ENCODE measurements around the gene SPSB3.

The SPSB3 gene

DNA sequence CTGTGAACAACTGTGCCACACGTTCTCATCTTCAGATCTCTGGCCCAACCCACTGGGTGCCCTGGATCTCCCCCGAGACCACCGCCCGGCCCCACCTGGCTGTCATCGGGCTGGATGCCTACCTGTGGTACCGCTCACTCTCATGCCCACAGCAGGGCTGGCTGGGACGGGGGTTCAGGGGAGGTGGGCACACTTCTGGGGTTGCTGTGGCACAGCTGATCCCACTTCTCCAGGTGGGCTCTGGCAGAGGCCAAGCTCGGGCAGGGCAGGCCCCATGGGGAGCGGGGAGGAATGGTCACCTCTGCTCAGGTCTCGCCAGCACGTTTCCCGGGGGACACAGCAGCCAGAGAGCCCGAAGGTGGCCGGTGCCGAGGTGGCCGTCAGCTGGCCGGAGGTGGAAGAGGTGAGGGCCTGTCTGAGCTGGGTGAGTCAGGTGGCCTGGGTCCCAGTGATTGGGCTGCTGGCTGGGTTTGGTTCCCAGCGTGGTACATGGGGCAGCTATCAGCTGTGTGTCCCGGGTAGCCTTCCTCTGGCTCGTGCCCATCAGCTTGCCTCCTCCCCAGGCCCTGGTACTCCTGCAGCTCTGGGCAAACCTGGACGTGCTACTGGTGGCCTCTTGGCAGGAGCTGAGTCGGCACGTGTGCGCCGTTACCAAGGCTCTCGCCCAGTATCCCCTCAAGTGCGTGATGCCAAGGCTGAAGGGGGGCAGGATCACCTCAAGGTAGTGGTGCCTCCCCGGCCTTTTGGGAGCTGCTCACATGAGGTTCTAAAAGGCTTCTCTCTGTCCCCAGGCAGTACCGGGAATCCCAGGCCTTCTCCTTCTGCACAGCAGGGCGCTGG, 7.1 kb downstream of the SPSB3 start:
- no peak for DNase-seq (ENCODE audit: low read depth, low spot score)

DNA sequence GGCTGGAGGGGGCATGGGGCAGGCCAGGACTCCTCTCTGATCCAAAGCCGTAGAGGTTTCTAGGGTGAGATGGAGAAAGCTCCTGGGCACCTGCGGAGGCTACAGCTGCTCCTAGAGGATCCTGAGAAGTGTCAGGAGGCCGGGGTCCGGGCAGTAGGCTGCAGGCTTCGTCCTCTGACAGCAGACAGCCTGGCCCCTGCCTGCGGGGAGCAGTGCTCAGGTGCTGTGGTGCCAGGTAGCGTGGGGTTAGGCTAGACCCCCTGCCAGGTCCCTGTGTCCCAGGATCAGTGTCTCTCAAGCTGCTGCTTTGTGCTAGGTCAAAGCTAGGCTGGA, 8.0 kb downstream of the SPSB3 start:
- DNase-seq (ENCODE audit: low read depth, low spot score) = no peak

DNA sequence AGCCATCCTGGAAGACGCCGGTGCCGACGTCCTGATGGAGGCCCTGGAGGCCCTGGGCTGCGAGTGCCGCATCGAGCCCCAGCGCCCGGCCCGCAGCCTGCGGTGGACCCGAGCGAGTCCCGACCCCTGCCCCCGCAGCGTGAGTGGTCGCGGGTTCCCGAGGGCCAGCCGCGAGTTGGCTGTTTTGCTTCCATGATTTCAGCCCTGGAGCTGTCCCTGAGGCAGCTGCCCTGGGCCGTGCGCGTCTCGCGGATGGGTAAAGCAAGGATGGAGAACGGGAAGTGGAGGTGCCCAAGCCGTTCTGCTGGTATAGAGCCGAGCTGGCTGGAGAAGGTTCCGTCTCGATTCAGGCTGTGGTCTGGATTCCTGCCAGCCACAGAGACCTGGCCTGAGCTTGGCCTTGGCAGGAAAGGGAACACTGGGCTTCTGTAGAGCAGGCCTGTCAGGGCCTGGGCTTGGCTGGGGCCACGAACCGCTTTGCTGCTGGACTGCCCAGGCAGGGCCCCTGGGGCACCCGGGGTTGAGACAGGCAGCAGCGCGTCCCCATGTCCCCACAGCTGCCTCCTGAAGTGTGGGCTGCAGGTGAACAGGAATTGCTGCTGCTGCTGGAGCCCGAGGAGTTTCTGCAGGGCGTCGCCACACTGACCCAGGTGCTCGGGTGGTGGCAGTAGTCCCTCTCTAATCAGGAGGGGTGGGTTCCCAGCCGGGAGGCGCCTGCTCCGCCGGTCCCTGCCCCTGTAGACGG, 8.5 kb downstream of the SPSB3 start:
- no peak for DNase-seq (ENCODE audit: low read depth, low spot score)

DNA sequence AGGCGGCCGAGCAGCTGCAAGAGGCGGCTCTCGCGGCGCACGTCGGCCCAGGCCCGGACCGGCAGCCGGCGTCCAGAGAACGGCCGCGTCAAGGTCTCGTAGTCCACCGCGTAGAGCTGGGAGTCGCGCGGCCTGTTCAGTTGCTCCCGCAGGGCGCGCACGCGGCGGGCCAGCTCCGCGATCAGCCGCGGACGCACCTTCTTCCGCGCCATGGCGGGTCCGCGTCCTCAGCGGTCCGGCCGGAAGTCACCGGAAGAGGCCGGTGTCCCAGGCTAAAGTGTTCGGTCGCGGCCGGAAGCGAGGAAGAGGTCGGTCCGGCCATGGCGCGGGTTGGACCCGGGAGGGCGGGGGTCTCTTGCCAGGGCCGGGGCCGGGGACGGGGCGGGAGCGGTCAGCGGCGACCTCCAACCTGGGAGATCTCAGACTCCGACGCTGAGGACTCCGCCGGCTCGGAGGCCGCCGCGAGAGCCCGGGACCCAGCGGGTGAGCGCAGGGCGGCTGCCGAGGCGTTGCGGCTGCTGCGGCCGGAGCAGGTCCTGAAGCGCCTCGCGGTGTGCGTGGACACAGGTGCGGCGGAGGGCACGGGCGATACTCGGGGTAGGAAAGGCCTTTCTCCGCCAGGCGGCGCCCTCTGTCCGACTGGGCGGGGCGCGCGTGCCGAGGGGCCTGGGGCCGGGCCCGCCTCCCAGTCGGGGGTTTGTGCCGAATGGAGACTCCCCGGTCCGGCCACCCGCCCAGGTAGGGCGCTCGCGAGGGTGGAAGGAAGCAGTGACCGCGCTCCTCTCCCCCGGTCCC, 9.3 kb downstream of the SPSB3 start, which contains the start of gene MRPS34:
Gene MRPS34, minus strand, starts transcription at position 227 of the 795 bp plus-strand sequence. Its CDS starts 15 bp downstream, at position 212.
- peak; percentile 50 for DNase-seq (ENCODE audit: low read depth, low spot score)

DNA sequence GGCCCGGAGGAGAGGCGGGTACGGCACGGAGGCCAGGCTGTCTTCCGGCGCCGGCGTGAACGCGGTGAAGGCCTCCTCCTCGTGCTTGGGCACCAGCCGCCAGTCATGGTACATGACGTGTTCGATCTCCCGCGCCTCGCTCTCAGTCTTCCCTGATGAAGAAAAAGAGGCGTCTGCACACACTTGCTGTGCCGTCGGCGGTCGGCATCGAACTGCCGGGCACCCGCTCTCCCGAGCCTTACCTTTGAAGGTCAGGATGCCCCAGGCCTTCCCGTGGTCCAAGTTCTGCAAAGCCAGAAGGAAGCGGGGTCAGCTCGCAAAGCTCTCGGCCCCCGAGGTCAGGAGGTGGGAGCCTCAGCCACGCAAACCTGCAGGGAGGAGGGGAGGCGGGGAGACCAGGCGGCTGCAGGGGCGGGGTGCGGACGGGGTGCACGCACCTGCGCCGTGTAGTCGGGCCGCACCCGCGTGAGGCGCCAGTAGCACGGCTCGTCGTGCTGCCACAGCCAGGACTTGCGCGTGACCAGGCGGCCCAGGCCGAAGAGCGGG, 9.9 kb downstream of the SPSB3 start, which contains the start of gene EME2:
Gene EME2, plus strand, starts transcription at position 449 of the 546 bp plus-strand sequence. CDS start 418 bp downstream, outside the sequence.
- DNase-seq (ENCODE audit: low read depth, low spot score) = no peak

DNA sequence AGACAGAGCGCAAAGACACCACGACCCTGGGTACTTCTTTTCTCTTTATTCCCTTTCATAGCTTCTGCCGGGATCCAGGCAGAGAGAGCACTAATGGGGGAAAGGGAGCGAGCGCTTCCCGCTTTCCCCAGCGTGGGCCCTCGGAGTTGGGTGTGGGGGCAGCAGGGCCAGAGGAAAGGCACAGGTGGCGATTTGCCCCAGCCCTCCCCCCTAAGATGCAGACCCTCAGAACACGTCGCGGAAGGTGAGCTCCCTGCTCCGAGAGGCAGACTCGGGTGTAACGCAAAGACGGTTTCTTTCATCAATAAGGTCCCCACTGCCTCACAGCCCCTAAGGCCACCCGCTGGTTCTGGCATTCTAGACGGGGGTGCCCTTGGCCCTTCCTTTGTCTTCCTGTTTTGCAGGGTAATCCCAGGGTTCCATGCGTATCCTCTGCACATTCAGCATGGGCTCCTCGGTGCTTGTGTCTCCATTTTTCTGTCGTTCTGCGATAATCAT, 10.5 kb downstream of the SPSB3 start:
- DNase-seq (ENCODE audit: low read depth, low spot score) = no peak

DNA sequence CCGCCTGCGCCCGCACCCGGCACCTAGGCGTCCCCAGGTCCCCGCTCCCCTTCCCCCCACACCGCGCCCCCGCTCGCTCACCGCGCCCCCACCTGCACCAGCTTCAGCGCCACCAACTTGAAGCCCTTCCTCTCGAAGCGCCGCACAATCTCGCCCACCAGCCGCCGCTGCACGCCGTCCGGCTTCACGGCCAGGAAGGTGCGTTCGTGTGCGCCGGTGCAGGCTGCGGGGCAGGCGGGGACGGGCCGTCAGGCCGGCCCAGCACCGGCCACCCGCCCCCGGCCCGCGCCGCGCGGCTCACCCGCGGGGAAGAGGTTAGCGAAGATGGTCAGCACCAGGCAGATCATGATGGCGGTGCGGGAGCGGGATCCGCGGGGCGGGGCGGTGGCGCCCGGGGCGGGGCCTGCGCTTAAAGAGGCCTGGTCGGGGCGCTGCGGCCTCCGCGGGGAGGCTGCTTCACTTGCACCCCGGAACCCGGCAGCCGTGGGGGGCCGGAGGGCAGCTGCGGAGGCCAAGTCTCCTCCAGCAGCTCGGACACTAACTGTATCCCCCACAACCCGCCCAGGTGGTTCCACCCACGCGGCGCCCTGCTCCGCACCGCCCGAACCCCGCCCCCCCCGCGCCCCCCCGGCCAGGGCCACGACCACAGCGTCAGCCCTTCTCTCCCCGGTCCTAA, 11.0 kb downstream of the SPSB3 start, which contains the start of gene NME3:
Gene NME3, minus strand, starts transcription at position 356 of the 676 bp plus-strand sequence. Its CDS starts 9 bp downstream, at position 347.
- peak; percentile 47 for DNase-seq (ENCODE audit: low read depth, low spot score)

DNA sequence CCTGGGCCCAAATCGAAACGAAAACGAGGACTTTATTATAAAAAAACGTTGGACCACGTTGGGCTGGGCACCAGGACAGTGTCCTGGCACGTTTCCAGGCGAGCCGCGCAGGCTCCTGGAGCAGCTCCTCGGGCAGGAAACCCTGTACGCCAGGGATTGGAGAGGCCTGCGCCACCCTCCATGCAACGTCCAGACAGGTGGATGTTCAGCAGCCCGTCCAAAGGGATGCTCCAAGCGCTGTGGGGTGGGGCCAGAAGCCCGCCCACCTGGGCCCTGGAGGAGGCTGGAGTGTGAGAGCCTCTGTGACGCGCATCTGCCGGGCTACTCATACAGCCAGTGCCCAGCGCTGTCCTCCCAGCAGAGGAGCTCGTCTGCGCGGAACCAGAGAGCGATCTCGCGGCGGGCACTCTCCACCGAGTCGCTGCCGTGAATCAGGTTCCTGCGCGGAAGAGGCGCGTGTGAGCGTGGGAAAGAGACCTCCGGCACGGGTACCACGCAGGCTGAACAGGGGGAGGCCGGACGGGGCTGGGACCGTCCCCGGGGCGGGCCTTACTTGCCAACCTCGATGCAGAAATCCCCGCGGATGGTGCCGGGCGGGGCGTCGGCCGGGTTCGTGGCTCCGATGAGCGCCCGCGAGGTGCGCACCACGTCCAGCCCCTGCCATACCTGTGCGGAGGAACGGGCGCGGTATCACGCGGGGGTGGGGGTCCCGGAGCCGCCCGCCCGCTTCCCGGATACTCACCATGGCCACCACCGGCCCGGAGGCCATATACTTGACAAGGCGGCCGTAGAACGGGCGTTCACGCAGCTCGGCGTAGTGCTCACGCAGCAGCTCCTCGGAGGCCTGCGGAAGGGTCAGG, 11.8 kb downstream of the SPSB3 start:
- DNase-seq (ENCODE audit: low read depth, low spot score) = no peak

DNA sequence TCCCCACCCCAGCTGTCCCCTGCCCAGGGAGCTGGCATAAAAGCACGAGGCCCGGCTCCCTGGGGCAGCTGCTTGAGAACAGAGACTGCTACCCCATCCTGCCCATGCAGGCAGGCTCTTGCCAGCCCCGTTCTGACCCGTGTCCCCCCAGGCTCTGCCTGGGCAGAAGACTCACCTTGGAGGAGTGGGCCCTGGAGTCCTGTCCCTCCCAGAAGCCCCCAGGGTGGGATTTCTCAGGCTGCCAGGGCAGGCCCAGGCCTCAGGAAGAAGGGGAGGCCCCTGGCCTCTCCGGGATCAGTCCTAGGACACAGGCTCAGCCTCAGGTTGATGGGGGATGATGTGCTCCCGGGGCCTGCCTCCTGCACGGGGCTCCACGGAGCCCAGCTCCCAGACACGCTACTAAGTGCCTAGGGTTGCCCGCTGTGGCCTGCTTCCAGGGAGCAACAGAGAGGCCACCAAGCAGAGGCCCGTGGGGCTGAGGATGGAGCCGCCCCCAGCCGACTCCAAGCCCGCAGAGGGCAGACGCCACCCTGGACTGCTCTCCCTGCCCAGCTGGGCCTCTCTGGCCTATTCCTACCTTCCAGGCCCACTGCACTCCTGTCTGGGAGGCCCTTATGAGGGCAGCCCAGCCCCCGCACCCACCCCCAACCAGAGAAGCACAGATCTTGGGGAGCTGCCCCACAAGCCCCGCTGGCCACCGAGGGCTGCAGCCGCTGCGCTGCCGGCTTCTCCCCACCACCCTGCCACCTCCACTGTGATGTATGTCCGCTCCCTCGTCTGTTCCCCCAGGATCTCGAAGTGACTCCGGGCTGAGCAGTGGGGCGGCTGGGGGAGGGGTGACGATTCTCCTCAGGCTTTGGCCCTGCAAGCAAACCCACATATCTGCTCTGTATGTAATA, 12.7 kb downstream of the SPSB3 start:
- DNase-seq (ENCODE audit: low read depth, low spot score) = no peak

DNA sequence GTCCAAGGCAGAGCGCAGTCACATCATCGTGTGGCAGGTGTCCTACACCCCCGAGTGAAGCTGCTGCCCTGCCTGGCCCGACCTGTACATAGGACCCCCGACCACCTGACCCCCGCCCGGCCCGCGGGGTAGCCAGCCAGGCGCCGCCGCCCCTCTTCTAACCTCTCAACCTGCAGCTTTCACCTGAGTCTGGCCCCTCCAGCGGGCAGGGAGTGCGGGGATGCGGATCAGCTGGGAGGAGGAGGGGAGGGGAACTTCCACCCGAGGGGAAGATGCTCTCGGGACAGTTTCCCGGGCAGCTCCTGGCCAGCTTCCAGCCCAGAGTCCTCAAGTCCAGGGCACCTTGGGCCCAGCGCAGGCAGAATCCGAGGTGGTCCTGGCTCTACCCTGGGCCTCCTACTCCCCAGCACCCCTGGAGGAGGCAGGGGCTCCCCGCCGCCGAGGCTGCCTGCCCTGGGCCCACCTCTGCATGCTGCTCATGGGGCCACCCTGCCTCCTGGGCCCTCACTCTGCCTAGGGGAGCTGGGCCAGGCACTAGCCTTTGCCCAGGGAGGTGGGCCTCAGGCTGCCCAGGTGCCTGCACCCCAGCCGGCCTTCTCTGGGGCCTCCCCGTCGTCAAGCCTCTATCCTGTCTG, 13.5 kb downstream of the SPSB3 start:
- DNase-seq (ENCODE audit: low read depth, low spot score) = no peak

DNA sequence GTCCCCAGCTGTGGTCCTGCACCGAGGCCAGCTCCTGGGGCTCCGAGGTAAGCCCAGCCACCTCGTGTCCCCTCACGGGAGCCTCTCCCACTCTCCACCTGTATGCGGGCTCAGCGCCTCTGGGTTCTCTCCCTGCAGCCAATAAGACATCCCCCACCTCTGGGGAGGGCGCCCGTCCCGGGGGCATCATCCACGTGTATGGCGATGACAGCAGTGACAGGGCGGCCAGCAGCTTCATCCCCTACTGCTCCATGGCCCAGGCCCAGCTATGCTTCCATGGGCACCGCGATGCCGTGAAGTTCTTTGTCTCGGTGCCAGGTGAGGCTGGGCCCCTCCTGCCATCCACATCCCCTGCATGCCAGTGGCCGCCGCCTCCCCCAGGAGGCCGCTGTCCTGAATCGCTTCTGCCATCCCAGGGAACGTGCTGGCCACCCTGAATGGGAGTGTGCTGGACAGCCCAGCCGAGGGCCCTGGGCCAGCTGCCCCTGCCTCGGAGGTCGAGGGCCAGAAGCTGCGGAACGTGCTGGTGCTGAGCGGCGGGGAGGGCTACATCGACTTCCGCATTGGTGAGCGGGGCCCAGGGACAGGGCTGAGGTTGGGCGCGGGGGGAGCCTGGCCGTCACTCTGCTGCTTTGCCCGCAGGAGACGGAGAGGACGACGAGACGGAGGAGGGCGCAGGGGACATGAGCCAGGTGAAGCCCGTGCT, 14.2 kb downstream of the SPSB3 start:
- DNase-seq (ENCODE audit: low read depth, low spot score) = no peak

DNA sequence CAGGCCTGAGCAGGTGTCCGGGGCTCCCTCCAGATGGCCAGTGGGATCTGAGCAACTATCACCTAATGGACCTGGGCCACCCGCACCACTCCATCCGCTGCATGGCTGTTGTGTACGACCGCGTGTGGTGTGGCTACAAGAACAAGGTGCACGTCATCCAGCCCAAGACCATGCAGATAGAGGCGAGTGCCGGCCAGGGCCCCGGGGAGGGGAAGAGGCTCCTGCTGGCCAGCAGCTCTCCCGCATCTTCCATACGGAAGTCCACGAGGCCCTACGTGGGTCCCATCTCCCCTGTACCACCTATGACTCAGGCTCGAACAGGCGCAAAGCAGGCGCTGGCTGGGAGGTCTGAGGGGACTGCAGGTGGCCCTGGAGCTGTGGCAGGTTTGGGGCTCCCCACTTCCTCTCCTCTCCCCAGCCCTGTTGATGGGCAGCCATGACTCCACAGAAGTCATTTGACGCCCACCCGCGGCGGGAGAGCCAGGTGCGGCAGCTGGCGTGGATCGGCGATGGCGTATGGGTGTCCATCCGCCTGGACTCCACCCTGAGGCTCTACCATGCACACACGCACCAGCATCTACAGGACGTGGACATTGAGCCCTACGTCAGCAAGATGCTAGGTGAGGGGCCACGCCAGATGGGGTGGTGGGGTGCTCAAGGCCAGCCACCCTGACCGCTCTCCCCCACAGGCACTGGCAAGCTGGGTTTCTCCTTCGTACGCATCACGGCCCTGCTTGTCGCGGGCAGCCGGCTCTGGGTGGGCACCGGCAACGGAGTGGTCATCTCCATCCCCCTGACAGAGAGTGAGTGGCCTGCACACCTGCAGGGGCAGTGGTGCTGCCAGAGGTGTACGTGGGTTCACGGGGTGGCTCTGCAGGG, 15.0 kb downstream of the SPSB3 start:
- no peak for DNase-seq (ENCODE audit: low read depth, low spot score)

DNA sequence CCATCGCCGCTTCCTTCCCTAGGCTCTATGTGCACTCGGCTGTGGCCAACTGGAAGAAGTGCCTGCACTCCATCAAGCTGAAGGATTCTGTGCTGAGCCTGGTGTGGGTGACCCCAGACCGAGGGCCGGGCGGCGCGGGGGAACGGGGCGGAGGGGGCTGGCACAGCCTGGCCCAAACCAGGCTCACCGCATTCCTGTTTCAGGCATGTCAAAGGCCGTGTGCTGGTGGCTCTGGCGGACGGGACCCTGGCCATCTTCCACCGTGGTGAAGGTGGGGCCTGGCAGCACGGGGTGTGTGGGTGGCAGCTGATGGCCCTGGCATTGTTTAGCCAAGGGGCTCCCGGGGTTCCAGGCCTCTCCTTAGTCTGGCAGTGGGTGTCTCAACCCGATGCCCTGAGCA, 15.7 kb downstream of the SPSB3 start:
- DNase-seq (ENCODE audit: low read depth, low spot score) = no peak

DNA sequence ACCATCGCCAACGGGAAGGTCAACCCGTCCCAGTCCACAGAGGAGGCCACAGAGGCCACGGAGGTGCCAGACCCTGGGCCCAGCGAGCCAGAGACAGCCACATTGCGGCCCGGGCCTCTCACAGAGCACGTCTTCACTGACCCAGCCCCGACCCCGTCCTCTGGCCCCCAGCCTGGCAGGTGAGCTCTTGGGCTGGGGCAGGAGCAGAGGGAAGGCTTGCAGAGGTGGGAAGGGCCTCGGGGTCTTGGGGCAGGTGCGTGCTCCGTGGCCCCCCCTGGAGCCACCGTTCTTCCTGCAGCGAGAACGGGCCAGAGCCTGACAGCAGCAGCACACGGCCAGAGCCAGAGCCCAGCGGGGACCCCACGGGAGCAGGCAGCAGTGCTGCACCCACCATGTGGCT, 16.1 kb downstream of the SPSB3 start:
- DNase-seq (ENCODE audit: low read depth, low spot score) = no peak

DNA sequence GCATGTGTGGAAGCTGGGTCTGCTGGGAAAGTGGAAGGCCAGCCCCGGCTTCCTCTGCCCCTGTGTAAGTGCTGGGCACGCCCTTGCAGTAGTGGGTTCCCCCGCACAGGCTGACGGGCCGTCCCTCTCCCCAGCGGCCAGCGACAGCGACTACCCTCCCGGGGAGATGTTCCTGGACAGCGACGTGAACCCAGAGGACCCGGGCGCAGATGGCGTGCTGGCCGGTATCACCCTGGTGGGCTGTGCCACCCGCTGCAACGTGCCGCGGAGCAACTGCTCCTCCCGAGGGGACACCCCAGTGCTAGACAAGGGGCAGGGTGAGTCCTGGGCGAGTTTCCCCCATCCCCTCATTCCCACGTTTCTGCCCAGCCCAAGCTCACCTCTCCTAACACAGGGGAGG, 16.5 kb downstream of the SPSB3 start:
- no peak for DNase-seq (ENCODE audit: low read depth, low spot score)

DNA sequence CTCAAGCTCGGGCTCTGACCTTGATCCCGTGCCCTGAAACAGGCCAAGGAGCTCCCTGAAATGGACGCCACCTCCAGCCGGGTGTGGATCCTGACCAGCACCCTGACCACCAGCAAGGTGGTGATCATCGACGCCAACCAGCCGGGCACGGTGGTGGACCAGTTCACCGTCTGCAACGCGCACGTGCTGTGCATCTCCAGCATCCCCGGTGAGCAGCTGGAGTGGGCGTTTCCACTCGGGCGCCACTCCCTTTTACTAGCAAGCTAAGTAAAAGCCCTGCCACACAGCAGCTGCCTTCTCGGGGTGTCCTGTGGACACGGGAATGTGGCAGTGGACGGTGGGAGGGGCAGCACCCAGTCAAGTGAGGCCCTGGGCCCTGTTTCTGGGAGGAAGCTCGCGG, 17.4 kb downstream of the SPSB3 start:
- no peak for DNase-seq (ENCODE audit: low read depth, low spot score)
